Measurements from ENCODE around the gene TRAPPC3.

The TRAPPC3 gene

GRCh38 chr1:36125129-36125991 lies 23.9 kb downstream of the TRAPPC3 start, which contains the start of gene COL8A2:
TSS of gene COL8A2 (minus strand) at chr1:36125222. CDS start at chr1:36100242, 24,980 bp downstream.
- no peak for DNase-seq

GRCh38 chr1:36124404-36125128 lies 24.7 kb downstream of the TRAPPC3 start:
- no peak for DNase-seq

- DNase-seq = no peak
Measured at GRCh38 chr1:36123356-36123755, 25.9 kb downstream of the TRAPPC3 start.

DNA sequence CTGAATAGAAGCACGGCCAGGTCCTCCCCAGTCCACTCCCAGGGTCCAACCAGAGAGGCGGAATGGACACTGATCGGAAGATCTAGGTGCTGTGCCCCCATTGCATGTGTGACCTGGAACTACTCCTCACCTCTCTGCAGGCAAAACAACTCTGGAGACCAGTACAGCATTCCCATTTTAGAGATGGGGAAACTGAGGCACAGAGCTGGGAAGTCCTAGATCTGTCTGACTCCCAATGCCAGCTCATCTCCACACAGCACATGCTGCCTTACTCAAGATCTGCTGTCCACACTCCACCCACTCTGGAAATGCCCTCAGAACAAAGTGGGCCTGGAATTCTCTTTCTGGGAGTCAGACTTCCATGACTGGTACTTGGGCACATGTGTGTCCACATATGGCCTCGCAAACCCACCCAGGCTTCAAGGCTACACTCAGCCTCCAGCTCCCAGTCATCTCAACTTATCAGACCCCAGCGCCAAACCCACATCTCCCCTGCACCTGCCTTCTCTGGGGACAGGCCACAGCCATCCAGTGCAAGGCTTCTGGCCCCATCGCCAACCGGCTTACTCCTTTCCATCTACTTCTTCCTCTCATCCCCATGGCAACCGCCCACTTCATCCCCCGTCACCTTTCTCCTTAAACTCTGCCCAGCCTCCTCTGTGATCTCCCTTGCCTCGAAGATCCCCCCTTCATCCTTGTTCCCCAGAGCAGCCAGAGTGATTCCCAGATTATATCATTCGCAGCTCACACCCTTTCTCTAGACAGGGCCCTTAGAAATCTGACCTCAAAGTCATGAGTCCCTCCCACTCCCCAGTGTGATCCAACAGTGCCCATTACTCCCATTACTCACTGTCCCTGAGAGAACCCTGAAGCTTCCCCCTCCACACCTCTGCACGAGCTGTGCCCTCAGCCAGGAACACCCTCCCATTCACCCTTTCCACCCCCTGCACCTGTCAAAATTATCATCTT lies 26.9 kb downstream of the TRAPPC3 start:
- no peak for DNase-seq

DNA sequence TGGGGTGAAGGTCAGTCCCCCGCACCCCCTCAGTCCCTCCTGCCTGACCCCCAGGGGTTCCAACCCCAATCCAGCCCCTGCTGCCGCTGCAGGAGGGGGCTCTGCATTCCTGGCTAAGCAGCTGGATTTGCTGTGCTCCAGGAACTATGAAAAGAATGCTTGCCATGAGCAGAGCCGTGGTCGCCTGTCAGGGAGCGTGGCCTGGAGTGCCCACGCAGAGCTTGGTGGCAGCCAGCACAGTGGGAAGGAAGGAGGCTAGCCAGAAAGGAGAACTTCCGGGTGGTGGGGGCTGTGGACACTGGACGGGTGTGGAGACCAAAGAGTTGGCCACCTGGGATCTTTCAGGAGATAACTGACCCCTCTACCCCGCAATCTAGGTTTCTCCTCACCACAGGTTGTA lies 29.8 kb downstream of the TRAPPC3 start:
- DNase-seq = no peak

- DNase-seq = no peak
Measured at GRCh38 chr1:36118447-36119204, 30.7 kb downstream of the TRAPPC3 start.

- DNase-seq = no peak
Measured at GRCh38 chr1:36116901-36117300, 32.4 kb downstream of the TRAPPC3 start.

- DNase-seq = no peak
Measured at GRCh38 chr1:36115931-36116330, 33.4 kb downstream of the TRAPPC3 start.

- no peak for DNase-seq
Measured at GRCh38 chr1:36115200-36115669, 34.1 kb downstream of the TRAPPC3 start.

- DNase-seq = no peak
Measured at GRCh38 chr1:36114371-36114770, 34.9 kb downstream of the TRAPPC3 start.

GRCh38 chr1:36112823-36113222 lies 36.5 kb downstream of the TRAPPC3 start:
- no peak for DNase-seq

DNA sequence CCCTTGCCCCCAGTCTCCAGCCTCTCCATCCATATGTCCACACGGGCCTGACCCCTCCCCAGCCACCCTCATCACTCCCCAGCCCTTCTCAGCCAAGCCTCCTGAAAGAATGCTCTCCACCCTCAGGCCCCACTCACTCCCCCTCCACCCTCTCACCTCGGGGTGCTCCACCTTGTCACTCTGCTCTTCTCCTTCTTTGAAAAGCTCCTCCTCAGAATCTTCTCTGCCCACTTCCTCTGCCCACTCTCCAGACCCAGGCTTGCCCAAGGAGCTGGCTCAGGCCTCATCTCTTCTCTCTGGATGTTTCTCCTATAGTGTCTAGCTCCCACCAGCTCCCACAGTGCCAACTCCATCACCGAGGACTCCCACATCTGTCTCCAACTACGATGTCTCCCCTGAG lies 38.1 kb downstream of the TRAPPC3 start:
- DNase-seq = no peak

DNA sequence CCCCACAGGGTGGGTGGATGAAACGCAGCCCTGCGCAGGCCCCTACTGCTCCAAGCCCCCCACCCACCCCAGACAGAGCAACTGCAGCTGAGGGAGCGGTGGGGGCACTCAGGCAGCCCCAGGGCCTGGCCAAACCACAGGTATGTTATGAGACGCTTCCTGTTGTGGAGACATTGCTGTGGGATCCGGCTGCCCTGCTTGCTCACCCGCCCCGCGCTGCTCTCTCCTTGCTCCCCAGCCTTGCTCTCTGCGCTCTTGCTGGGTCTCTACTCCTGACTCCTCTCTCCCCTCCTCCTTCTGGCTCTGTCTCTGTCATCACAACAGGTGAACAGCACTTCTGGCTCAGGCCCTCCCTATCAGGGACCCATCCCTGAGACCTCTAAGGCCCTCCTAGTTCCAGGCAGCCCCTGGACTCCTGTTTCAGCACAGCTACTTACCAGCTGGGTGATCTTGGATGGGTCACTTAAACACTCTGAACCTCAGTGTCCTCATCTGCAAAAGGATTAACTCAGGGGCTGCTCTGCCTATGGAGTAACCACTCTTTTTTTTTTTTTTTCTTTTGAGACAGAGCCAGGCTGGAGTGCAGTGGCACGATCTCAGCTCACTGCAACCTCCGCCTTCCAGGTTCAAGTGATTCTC lies 40.1 kb downstream of the TRAPPC3 start:
- DNase-seq = no peak

- DNase-seq = no peak
Measured at GRCh38 chr1:36108314-36108713, 41.0 kb downstream of the TRAPPC3 start.

DNA sequence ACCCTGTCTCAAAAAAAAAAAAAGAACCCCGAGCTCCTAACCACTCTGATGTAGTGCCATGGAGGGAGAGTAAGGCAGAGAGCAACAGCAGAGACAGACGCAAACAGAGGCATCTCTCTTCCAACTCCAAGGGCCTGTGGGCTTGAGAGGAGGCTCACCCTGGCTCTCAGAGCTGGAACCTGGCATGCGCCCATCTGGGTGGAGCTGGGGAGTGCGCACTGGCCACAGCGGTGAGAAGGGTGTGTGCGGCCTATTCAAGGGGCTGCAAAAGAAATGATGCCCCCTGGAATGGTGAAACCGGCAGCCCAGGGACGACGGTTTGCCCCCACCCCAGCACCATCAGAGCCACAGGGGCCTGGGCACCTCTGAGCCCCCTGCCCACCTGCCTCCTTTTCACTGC lies 41.9 kb downstream of the TRAPPC3 start:
- no peak for DNase-seq

- DNase-seq = no peak
Measured at GRCh38 chr1:36106269-36106668, 43.0 kb downstream of the TRAPPC3 start.

- no peak for DNase-seq
Measured at GRCh38 chr1:36101546-36101945, 47.7 kb downstream of the TRAPPC3 start.

- DNase-seq = no peak
Measured at GRCh38 chr1:36100376-36100775, 48.9 kb downstream of the TRAPPC3 start.

GRCh38 chr1:36099681-36100341 lies 49.5 kb downstream of the TRAPPC3 start:
- peak; percentile 54 for DNase-seq

- no peak for DNase-seq
Measured at GRCh38 chr1:36098650-36099365, 50.5 kb downstream of the TRAPPC3 start.

All from NCI-H526 treated with DMSO at 0.1 percent for 48 hours (cell line).